Activated T-cell treated with anti-CD3 and anti-CD28 coated beads for 1 hour (primary cell): ENCODE data around the gene VKORC1L1.
"Not testable (repeated sequence)": the region's sequence is repeated elsewhere in the genome, so short reads cannot be mapped to it uniquely, and the experiment has no call there.

Source experiments
- DNase-seq: peaks from one replicate; pipeline ENCODE4 v3.0.0-alpha.2; 2020; ENCODE audit warnings: low read depth

Gene VKORC1L1

GRCh38 chr7:65872776-65873581, at the start of gene VKORC1L1:
Gene VKORC1L1 (plus strand): TSS chr7:65873074. CDS start chr7:65873372, 298 bp downstream.
- peak; percentile 91 for DNase-seq

GRCh38 chr7:65827366-65827765, 45.5 kb upstream of the VKORC1L1 start:
- no peak for DNase-seq

- DNase-seq: no peak
These were observed 40.6 kb upstream of the VKORC1L1 start for GRCh38 chr7:65832281-65832680.

GRCh38 chr7:65836684-65837083, 36.2 kb upstream of the VKORC1L1 start:
- DNase-seq: not testable (repeated sequence)

- DNase-seq: not testable (repeated sequence)
These were observed 35.3 kb upstream of the VKORC1L1 start for GRCh38 chr7:65837541-65837956.

- DNase-seq: no peak
These were observed 33.0 kb upstream of the VKORC1L1 start for GRCh38 chr7:65839846-65840245.

- no peak for DNase-seq
These were observed 32.4 kb upstream of the VKORC1L1 start for GRCh38 chr7:65840446-65840845.

GRCh38 chr7:65843616-65844015, 29.3 kb upstream of the VKORC1L1 start:
- not testable (repeated sequence) for DNase-seq

GRCh38 chr7:65846008-65846570, 26.8 kb upstream of the VKORC1L1 start:
- no peak for DNase-seq

- not testable (repeated sequence) for DNase-seq
These were observed 19.4 kb upstream of the VKORC1L1 start for GRCh38 chr7:65853426-65853825.

- DNase-seq: not testable (repeated sequence)
These were observed 19.0 kb upstream of the VKORC1L1 start for GRCh38 chr7:65853892-65854291.

GRCh38 chr7:65857321-65857894, 15.5 kb upstream of the VKORC1L1 start:
- not testable (repeated sequence) for DNase-seq

GRCh38 chr7:65858660-65859059, 14.2 kb upstream of the VKORC1L1 start:
- not testable (repeated sequence) for DNase-seq

GRCh38 chr7:65866244-65866643, 6.6 kb upstream of the VKORC1L1 start:
- DNase-seq: not testable (repeated sequence)

GRCh38 chr7:65867681-65868080, 5.2 kb upstream of the VKORC1L1 start:
- DNase-seq: not testable (repeated sequence)

- not testable (repeated sequence) for DNase-seq
These were observed 3.6 kb upstream of the VKORC1L1 start for GRCh38 chr7:65869312-65869711.

GRCh38 chr7:65871451-65871850, 1.4 kb upstream of the VKORC1L1 start:
- not testable (repeated sequence) for DNase-seq

GRCh38 chr7:65873582-65874193, 814 bp downstream of the VKORC1L1 start:
- peak; percentile 3 for DNase-seq

GRCh38 chr7:65875715-65876114, 2.8 kb downstream of the VKORC1L1 start:
- not testable (repeated sequence) for DNase-seq

- not testable (repeated sequence) for DNase-seq
These were observed 6.6 kb downstream of the VKORC1L1 start for GRCh38 chr7:65879292-65880153.

GRCh38 chr7:65880242-65880641, 7.4 kb downstream of the VKORC1L1 start:
- DNase-seq: not testable (repeated sequence)

- DNase-seq: not testable (repeated sequence)
These were observed 12.1 kb downstream of the VKORC1L1 start for GRCh38 chr7:65884983-65885382.
